HG03571 (cell line): Measurements from ENCODE around the gene CYP2U1.

Source experiments
- ATAC-seq: cut with Tn5 transposase; IDR thresholded peaks from one replicate; pipeline ENCODE4 v1.9.1; 2021; ENCODE audit not compliant: unreplicated experiment

The CYP2U1 gene

DNA sequence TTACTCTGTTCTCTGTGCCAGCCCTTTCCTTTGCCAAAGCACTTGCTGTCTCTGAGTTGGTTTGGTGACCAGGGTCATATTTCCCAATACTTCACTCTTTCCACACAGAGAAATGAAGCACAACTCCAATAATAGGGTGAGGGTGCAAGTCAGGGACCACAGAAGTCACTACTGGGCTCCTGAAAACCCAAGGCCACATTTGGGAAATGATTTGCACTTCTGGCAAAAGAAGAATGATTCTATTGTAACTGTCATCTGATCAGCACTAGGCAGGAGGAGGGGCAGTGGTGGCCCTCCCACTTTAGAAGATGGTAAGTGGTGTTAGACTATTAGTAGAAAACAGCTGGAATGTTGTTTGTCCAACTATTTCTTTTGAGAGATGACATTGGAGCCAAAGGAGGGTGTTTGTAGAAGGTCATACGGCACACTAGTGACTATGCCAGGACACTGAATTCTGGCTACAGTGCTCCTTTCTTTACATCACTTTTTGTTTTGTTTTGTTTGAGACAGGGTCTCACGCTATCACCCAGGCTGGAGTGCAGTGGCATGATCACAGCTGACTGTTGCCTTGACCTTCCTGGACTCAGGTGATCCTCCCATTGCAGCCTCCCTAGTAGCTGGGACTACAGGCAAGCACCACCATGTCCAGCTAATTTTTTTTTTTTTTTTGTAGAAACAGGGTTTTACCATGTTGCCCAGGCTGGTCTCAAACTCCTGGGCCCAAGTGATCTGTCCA lies 47.5 kb downstream of the CYP2U1 start:
- ATAC-seq: no peak

DNA sequence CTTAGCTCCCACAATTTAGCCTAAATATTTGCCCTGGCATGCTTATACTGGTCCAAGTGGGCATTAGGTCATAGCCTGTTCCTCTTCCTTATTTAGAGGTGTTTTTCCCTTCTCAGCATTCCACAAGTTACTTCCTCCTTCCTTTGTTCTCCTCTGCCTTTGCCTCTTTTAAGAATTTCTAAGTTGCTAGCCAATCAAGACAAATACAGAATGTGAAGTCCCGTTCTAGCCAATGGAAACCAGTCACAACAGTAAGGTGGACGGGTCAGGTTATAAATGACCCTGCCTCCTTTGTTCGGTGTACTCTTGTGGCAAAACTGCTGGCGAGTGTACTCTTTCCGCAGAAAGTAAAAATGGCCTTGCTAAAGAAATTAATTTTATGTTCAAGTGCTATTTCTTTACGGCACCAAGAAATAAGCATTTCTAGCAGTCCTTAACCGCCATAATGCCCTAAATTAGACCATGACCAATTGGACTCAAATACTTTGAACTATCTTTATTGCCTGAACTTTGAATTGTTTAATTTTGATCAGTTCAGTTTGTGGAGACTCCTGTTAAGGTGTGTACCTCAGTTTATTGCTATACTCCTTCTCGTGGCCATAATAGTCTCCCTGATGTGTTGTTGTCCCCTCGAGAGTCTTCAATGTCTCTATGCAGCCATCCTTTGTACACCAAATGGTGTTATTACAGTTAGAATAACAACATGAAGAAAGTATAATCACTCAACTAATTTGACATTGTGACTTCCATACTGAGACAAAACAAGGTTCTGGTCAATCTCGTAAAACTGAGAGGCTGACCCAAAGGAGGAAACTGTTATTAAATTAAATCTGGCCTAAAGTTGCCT lies 56.8 kb downstream of the CYP2U1 start:
- ATAC-seq: no peak

DNA sequence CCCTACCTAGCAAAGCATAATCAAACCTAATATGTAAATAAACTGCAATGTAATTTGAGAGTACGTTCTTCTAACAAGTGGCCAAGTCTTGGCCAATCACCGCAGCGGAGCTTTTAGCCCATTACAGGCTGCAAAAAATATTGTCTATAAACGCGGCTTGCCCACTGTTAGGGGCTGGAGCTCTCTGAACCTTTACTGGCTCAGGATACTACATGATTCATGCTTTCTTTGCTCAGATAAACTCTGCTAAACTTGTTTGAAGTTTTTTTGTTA lies 57.4 kb downstream of the CYP2U1 start:
- no peak for ATAC-seq

DNA sequence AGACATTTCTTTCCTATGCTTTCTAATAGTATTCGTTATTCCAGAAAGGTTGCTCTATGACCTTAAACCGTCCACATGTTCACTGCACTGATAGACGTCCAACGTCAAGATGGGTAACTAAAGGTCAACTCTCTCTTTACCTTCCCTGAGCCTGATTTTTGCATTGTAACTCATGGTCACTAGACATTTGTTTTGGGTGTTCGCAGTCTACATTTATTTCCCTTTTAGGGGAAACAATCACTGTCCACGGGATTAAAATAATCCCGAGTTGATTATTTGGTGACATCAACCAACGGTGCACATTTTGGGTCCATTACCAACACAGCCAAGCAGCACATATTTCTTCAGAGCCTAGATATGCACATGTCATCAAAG lies 57.8 kb downstream of the CYP2U1 start:
- peak; percentile 3 for ATAC-seq

DNA sequence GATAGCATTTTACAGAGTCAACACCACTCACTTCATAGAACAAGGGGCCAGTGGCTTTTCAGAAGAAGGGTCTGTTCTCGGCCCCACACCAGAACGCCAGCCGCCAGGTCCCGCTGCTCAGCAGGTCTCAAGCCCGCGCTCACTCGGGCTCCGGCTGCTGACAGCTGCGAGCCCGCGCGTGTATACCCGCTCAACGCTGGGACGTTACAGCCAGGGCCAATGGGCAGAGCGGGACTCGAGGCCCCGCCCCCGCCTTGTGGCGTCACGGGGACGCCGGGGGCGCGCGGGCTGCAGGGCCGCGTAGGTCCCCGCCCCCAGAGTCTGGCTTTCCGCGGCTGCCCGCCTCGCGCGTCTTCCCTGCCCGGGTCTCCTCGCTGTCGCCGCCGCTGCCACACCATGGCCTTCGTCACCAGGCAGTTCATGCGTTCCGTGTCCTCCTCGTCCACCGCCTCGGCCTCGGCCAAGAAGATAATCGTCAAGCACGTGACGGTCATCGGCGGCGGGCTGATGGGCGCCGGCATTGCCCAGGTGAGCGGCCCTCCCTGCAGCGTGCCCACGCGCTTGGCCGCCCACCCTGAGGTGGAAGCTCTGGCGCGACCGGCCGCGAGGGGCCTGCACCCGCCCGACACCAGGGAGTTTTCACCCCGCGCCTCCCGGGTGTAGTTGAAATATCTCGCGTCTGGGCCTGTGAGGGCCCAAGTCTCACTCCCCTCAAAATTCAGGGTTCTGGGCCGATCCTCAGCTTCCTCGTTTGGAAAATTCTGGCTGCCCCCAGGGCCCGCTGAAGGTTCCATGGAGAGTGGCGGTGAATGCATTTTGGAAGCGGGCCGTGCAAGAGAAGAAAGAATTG lies 58.4 kb downstream of the CYP2U1 start, which contains the start of gene HADH:
Gene HADH, plus strand, starts transcription at position 353 of the 850 bp plus-strand sequence. Its CDS starts 44 bp downstream, at position 397.
- peak; percentile 97 for ATAC-seq

DNA sequence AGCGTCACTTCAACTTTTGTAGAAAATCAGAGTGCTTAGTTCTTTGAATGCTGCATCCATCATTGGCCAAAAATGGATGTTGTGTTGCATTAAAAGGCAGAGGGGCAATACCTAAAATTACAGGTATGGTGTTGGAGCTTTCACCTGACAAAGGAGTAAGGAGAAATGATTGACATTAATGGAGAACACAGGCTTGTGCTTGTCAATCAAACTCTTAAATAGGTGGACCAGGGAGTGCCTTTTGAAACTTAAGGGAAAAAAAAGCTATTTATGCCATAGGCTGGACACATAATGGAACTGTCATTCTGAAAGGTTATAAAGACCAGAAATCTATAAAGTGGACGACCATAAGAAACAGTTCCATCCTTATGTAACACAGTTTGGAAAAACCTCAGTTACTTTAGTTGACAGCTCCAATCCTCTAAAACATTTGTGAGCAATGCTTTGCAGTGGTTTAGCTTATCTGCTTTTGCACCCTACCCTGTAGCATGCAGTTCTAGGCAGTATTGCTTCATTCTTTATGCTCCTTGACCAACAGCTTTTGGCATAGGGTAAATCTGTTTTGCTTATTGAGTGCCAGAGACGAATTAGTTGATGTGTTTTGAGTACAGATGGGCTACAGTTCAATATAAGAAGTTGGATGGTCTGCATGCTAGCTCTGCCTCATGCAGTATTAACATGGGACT lies 60.7 kb downstream of the CYP2U1 start:
- ATAC-seq: no peak

DNA sequence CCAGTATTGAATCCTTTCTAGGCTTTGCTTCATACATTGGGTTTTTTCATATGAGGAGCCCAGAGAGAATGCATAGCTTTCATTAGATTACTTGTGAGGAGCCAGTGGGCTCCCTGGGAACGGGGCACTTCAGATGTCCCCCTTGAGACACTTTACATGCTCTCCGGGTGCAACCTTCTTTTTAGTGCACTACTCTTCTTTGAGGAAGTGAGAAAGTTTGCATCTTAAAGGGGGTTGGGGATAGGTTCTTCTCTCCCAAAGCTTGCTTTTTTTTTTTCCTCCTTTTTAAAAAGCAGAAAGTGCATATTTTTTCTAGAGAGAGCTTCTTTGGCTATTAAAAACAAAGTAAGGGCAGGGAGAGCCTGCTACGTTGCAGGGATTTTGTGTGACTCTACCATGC lies 62.6 kb downstream of the CYP2U1 start:
- ATAC-seq: peak; percentile 43

DNA sequence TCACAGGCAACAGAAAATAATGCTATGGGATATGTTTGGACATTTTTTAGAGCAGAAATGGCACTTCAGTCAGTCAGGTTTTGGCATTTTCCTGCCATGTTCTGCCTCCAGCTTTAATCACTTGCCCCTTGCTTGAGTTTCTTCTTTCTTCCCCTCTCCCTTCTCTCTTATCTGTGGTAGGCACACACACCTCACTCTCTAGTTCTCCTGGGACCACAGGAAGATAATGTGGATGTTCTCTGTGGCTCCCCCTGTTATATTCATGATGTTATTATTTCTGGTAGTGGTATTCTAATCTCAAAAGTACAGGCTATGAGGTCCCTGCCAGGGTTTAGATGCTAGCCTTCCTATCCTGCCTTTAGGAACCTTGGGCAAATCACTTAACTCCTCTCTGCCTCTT lies 63.5 kb downstream of the CYP2U1 start:
- ATAC-seq: no peak

DNA sequence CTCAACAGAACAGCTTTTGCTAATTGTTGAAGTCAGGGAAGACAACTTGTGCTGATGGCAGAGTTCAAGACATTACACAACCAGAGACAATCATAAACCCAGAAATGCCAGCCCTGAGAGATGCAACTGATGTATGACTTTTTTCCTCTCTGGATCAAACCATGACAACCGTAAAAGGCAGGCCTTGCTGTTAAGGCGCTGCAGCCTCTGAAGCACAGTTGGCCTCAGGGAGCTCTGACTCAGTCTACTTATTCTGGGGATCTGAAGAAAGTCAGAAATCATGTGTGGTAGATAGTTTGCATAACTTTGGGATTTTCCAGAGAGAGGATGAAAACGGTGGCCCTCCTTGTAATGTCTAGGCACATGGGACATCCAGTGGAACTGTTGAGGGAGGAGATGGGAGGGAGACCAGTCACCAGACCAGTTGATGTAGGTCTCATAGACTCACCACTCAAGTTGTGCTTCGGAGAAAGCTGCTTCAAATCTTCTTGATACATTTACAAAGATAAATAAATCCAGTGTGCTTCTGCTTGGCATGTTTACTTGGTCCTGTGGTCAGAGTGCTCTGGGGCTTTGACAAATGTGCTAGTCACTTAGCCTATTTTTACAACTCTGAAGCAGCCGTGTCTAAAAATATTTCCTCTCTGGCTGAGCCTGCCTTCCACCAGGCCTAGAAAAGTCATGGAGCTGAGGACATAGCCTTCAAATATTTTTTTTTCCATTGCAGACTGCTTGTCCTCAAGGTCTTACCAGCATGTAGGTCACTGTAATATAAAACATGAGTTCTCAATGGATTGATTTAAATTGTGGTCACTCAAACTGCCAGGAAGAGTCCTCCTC lies 65.8 kb downstream of the CYP2U1 start:
- ATAC-seq: no peak

DNA sequence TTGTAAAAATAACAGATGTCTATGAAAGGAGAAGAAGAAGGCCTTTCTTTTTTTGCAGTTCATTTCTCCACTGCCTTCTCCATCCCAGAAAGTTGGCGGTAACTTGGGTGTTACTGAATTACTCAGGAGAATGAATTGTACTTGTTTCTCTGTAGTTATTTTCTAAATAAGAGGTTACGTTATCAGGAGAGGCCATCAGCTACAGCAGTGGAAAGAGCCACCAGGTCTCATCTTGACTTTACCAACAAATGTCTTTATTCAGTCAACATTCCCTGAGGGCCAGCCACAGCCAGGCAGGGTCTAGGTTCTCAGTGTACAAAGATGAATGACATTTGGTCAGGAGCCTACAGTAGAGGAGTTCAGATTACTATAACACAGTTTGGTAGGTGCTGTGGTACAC lies 66.4 kb downstream of the CYP2U1 start:
- no peak for ATAC-seq

DNA sequence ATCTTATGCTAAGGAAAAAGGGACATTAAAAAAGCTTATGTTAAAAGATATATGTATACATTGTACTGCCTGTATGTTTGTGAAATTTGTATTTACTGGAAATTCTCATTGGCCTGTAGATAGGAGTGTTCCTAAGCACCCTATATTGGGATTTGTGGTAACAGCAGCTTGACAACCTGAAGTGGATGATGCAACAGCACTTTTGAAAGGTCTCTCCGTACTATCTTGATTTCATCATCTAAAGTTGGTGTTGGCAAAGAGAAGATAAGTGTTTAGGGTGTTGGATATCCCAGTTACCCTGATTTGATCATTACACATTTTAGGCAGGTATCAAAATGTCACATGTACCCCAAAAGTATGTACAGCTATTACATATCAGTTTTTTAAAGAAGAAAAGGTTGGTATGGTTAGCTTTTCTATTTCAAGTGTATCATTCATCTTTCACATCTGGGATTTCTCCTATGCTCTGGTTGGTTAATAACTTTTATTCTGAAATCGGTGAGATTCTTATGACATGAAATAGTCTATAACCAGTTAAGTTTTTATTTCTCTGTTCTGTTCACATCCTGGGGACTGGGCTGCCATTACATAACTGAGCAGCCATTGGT lies 68.7 kb downstream of the CYP2U1 start:
- no peak for ATAC-seq

DNA sequence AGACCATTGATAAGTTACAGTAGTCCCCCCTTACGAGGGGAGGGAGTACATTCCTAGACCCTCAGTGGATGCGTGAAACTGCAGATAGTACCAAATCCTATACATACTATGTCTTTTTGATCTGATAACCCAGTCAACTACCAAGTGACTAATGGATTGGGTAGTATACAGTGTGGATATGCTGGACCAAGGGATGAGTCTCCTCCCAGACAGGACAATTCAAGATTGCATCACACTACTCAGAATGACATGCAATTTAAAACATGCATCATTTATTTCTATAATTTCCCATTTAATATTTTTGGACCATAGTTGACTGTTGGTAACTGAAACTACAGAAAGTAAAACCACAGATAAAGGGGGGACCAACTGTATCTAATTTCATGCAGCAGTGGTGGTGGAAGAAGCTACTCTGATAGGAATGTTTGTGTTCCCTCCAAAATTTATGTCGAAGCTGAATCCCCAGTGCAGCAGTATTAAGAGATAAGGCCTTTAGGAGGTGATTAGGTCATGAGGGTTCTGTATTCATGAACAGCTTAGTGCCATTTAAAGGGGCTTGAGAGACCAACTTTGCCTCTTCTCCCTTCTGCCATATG lies 70.3 kb downstream of the CYP2U1 start:
- no peak for ATAC-seq
